Hematopoietic multipotent progenitor cell treated with erythropoietin and hydrocortisone succinate and interleukin-3 and kit ligand, for 17 days (in vitro differentiated cells): Measurements from ENCODE around the gene DENND4C.
"Not testable (repeated sequence)": the region's sequence is repeated elsewhere in the genome, so short reads cannot be mapped to it uniquely, and the experiment has no call there.

Source experiments
- DNase-seq: peaks from one replicate; pipeline ENCODE4 v3.0.0-alpha.2; 2015; ENCODE audit warnings: low spot score

DENND4C gene

GRCh38 chr9:19266778-19267384 lies 36.4 kb downstream of the DENND4C start:
- not testable (repeated sequence) for DNase-seq

DNA sequence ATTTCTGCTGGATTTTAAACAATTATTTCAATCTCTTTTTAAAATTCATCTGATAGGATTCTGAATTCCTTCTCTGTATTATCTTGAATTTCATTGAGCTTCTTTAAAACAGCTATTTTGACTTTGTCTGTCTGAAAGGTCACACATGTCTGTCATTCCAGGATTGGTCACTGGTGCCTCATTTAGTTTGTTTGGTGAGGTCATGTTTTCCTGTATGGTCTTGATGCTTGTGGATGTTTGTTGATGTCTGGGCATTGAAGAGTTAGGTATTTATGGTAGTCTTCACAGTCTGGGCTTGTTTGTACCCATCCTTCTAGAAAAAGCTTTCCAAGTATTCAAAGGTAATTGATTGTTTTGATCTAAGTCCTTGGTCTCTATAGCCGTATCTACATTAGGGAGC lies 39.1 kb downstream of the DENND4C start:
- DNase-seq: no peak

- DNase-seq: no peak
Measured at GRCh38 chr9:19270421-19270949, 40.0 kb downstream of the DENND4C start.

DNA sequence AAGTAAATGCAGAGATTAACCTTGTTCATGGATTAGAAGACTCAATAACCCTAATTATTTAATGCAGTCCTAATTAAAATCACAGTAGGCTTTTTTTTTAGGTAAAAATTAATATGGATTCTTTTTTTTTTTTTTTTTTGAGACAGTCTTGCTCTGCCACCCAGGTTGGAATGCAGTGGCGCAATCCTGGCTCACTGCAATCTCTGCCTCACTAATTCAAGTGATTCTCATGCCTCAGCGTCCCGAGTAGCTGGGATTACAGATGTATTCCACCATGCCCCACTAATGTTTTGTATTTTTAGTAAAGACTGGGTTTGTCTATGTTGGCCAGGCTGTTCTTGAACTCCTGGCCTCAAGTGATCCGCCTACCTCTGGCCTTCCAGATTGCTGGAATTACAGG lies 40.6 kb downstream of the DENND4C start:
- DNase-seq: no peak

GRCh38 chr9:19281801-19282200 lies 51.3 kb downstream of the DENND4C start:
- no peak for DNase-seq

GRCh38 chr9:19283072-19283710 lies 52.7 kb downstream of the DENND4C start:
- DNase-seq: no peak

- DNase-seq: no peak
Measured at GRCh38 chr9:19284729-19285128, 54.2 kb downstream of the DENND4C start.

- DNase-seq: no peak
Measured at GRCh38 chr9:19286634-19287188, 56.2 kb downstream of the DENND4C start.

GRCh38 chr9:19288081-19288480 lies 57.6 kb downstream of the DENND4C start:
- DNase-seq: no peak

DNA sequence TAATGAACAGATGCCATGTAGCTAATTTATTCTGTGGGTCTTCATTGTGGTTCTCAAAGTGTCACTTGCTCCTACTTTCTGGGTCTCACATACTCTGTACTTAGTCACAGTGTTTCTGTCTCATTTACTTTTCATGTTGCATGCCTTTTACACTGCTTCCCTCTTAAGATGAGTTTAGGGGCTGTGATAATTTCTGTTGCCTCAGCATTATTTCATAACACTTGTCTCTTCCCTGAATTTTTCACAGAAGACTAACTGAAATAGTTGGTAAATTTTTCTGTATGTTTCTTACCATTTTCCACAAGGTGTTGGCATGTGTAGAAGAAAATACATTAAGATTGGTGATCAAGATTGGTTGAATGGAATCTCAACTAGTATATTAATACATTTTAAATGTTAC lies 59.6 kb downstream of the DENND4C start:
- DNase-seq: no peak

GRCh38 chr9:19294219-19294618 lies 63.7 kb downstream of the DENND4C start:
- no peak for DNase-seq

DNA sequence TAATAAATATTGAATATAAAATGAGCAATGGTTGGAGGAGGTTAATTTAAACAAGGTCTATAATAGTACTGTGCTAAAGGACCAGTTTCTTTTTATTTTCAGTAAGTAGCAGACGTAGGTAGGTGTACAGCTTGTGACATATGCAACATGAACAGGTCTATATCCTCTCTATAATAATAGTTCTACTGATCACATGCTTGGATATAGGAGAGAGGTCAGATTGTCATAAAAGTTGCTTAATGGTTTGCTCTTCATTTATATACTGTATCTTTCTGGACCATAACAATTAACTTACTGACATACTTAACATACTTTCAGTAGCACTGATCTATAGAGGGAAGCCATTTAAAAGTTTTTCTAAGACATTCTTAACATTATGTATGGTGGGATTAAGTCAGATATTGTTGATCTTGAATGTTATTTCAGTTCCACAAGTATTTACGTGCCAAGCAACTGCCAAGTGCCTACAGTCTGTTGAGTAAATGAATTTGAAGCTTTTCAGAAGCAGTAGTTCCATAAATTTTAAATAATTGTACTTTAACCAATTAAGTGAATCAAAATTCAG lies 68.0 kb downstream of the DENND4C start:
- no peak for DNase-seq

DNA sequence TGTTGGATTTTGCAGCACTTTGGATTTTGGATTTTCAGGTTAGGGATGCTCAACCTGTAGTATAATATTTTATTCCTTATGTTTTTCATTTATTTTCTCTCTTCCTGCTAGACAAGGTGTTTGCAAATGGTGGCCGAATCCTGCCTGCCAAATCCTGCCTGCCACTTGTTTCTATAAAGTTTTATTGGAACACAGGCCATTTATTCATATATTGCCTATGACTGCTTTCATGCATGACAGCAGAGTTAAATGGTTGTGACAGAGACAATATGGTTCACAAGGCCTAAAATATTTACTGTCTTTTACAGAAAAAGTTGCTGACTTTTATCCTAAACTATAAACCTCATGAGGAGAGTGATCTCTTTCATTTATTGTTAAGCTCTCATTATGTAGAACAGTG lies 72.7 kb downstream of the DENND4C start:
- DNase-seq: no peak

GRCh38 chr9:19306568-19306967 lies 76.1 kb downstream of the DENND4C start:
- no peak for DNase-seq

DNA sequence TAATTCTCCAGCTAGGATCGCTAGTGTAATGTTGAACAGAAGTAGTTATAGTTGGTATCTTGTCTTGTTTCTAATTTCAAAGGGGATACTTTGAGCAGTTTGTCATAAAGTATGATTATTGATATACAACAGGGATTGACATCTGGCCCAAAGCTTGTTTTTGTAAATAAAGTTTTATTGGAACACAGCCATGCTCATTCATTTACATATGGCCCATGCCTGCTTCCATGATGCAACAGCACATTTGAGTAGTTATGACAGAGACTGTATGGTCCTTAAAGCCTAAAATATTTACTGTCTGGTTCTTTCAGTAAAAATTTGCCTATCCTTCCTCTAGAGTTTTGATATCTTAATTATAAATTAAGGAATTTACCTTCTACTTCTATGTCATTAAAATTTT lies 79.8 kb downstream of the DENND4C start:
- DNase-seq: no peak

- DNase-seq: no peak
Measured at GRCh38 chr9:19313573-19313972, 83.1 kb downstream of the DENND4C start.

DNA sequence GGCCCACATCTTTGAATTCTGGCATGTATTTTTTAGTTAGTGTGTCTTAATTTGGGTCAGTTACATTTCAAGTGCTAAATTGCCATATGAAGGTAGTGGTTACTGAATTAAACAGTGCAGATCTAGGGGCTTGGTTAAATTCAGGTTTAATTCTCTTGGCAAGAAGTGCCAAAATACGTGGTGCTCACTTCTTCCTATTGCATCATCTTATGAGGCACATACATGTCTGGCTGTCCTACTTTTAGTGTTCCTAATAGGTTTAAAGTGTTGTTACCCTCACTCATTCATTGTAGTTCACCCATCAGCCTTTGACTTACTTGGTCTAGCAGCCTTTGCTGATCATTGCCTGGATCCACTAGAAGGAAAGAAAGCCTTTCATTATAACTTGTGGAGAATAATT lies 90.0 kb downstream of the DENND4C start:
- DNase-seq: no peak

GRCh38 chr9:19331877-19332276 lies 101.4 kb downstream of the DENND4C start:
- DNase-seq: no peak

- no peak for DNase-seq
Measured at GRCh38 chr9:19336166-19336565, 105.7 kb downstream of the DENND4C start.

- DNase-seq: no peak
Measured at GRCh38 chr9:19342947-19343346, 112.5 kb downstream of the DENND4C start.

- no peak for DNase-seq
Measured at GRCh38 chr9:19358701-19359100, 128.2 kb downstream of the DENND4C start.

DNA sequence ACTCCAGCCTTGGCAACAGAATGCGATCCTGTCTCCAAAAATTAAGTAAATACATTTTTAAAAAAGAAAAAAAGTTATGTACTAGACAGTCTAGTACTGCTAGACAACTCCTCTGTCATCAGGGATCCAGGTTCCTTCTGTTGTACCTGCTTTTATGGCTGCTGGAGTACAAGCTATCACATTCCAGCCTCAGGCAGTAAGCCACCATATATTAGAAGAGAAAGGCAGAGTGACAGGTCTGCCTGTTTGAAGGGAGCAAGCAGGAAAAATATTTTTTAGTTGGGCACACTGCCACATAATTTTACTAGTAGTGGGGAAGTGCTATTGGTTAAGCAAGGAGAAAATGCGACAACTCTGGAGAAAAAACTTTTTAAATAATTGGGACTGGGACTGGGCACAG lies 138.6 kb downstream of the DENND4C start:
- no peak for DNase-seq

- DNase-seq: no peak
Measured at GRCh38 chr9:19371942-19372341, 141.4 kb downstream of the DENND4C start.
